Measurements from ENCODE around the gene EEF1G. TPM values are rescaled to one million over a fixed set of nuclear protein-coding genes. Genes with fewer than 3 reads are reported as not detected.

EEF1G gene
- total and polyA plus RNA-seq, 9 of the 15 experiments (the other 6 are each of a cell fraction or from before 2014, with no cell fraction given): 985 to 2,349 (median 2,035) TPM

DNA sequence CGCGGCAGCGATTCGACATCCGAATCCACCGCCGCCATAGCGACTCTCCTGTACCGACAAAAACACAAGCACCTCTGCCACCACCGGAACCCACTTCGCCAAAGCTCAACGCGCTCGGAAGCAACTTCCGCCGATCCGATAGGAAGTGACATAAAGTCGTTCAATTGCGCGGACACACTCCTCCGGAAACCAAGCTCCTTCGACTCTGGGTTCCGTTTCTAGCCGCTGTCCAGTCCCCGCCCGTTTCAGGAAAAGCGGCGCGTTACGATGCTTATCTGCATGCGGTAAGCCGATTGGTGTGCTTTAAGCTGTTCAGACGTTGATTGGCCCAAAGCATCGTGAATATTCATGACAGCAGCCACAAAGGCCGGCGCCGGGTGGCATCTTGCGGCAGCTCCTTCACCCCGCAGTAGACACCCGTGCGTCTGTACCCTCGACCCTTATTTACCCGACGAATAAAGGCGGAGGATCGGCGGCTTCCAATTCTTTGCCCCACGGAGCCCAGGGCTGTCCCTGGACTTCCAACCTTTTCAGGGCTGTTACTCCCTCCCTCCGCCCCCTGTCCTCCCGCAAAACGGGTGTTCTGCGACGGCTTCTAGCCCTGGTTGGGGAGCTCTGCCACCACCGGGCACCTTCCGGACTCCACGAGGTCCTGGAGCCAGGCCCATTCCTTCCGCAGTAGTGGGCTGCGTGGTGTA lies 17.9 kb upstream of the EEF1G start, which contains the start of gene TUT1 (continued):
- TF ChIP-seq, protein P1, sequence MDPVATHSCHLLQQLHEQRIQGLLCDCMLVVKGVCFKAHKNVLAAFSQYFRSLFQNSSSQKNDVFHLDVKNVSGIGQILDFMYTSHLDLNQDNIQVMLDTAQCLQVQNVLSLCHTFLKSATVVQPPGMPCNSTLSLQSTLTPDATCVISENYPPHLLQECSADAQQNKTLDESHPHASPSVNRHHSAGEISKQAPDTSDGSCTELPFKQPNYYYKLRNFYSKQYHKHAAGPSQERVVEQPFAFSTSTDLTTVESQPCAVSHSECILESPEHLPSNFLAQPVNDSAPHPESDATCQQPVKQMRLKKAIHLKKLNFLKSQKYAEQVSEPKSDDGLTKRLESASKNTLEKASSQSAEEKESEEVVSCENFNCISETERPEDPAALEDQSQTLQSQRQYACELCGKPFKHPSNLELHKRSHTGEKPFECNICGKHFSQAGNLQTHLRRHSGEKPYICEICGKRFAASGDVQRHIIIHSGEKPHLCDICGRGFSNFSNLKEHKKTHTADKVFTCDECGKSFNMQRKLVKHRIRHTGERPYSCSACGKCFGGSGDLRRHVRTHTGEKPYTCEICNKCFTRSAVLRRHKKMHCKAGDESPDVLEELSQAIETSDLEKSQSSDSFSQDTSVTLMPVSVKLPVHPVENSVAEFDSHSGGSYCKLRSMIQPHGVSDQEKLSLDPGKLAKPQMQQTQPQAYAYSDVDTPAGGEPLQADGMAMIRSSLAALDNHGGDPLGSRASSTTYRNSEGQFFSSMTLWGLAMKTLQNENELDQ (CRISPR knock-in tag; IDR thresholded peaks at IDR 0.05; ENCODE audit: borderline replicate concordance): no peak
- TF ChIP-seq SMC3 (conservative IDR thresholded peaks at IDR 0.05; ENCODE audit: insufficient read depth, low read depth, low read length) (no peak), ZNF77 (CRISPR knock-in tag; IDR thresholded peaks at IDR 0.05) (no peak), YBX1 (IDR thresholded peaks at IDR 0.05) (no peak), ZNF140 (CRISPR knock-in tag; IDR thresholded peaks at IDR 0.05) (no peak), ZEB2 (IDR thresholded peaks at IDR 0.05) (peak; percentile 100), FOXJ3 (CRISPR knock-in tag; IDR thresholded peaks at IDR 0.05) (no peak), ZNF146 (CRISPR knock-in tag; IDR thresholded peaks at IDR 0.05; ENCODE audit: unreplicated experiment) (no peak), ZNF584 (CRISPR knock-in tag; IDR thresholded peaks at IDR 0.05; ENCODE audit: low read depth) (no peak), POU5F1 (IDR thresholded peaks at IDR 0.05; ENCODE audit: borderline replicate concordance, low read depth, low read length, partially characterized antibody) (peak; percentile 59), ZNF347 (CRISPR knock-in tag; IDR thresholded peaks at IDR 0.05; ENCODE audit: low read depth) (no peak), MEF2A (IDR thresholded peaks at IDR 0.05; ENCODE audit: control insufficient read depth, low read depth, low read length) (no peak), HNRNPK (IDR thresholded peaks at IDR 0.05; ENCODE audit: low read depth, low read length, poor library complexity, severe bottlenecking) (no peak), RBM25 (IDR thresholded peaks at IDR 0.05; ENCODE audit: low read depth, low read length, severe bottlenecking) (peak; percentile 26), MED1 (CRISPR knock-in tag; IDR thresholded peaks at IDR 0.05; ENCODE audit: borderline replicate concordance) (no peak), GTF2E2 (tag; IDR thresholded peaks at IDR 0.05) (0 out of 2 replicates have a peak, but pooled peaks have one; percentile 56), CBX8 (IDR thresholded peaks at IDR 0.05; ENCODE audit: borderline replicate concordance, extremely low read depth, low read depth, low read length, poor library complexity, severe bottlenecking) (no peak), ZNF143 (CRISPR knock-in tag; IDR thresholded peaks at IDR 0.05) (no peak), POLR3A (IDR thresholded peaks at IDR 0.05; ENCODE audit: borderline replicate concordance, extremely low read depth, insufficient read depth, insufficient read length) (no peak)
- TF ChIP-seq, protein P2, sequence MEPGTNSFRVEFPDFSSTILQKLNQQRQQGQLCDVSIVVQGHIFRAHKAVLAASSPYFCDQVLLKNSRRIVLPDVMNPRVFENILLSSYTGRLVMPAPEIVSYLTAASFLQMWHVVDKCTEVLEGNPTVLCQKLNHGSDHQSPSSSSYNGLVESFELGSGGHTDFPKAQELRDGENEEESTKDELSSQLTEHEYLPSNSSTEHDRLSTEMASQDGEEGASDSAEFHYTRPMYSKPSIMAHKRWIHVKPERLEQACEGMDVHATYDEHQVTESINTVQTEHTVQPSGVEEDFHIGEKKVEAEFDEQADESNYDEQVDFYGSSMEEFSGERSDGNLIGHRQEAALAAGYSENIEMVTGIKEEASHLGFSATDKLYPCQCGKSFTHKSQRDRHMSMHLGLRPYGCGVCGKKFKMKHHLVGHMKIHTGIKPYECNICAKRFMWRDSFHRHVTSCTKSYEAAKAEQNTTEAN (CRISPR knock-in tag; IDR thresholded peaks at IDR 0.05): 0 out of 2 replicates have a peak, but pooled peaks have one; percentile 33
- TF ChIP-seq, protein P3, sequence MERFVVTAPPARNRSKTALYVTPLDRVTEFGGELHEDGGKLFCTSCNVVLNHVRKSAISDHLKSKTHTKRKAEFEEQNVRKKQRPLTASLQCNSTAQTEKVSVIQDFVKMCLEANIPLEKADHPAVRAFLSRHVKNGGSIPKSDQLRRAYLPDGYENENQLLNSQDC (CRISPR knock-in tag; IDR thresholded peaks at IDR 0.05): peak; percentile 73; the same call in 1 of the 2 replicates
- TF ChIP-seq, protein P4, sequence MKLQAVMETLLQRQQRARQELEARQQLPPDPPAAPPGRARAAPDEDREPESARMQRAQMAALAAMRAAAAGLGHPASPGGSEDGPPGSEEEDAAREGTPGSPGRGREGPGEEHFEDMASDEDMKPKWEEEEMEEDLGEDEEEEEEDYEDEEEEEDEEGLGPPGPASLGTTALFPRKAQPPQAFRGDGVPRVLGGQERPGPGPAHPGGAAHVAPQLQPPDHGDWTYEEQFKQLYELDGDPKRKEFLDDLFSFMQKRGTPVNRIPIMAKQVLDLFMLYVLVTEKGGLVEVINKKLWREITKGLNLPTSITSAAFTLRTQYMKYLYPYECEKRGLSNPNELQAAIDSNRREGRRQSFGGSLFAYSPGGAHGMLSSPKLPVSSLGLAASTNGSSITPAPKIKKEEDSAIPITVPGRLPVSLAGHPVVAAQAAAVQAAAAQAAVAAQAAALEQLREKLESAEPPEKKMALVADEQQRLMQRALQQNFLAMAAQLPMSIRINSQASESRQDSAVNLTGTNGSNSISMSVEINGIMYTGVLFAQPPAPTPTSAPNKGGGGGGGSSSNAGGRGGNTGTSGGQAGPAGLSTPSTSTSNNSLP (IDR thresholded peaks at IDR 0.05; ENCODE audit: borderline replicate concordance, low read depth, low read length): peak; percentile 48; the same call in 1 of the 2 replicates

Measured in K562 (cell line).